ENCODE data around the gene RIMS1. TPM values are rescaled to one million over a fixed set of nuclear protein-coding genes. Genes with fewer than 3 reads are reported as not detected.

The RIMS1 gene
- total RNA-seq, 1 experiment from 2014 or later: 0.51 TPM

- POLR2A ChIA-PET (ENCODE audit: unreplicated experiment): no interaction called here
Measured at GRCh38 chr6:72182337-72183246, 296.2 kb downstream of the RIMS1 start.

GRCh38 chr6:72203983-72204382 is 317.6 kb downstream of the RIMS1 start:
- BruUV-seq (replicated peaks): no TSS peak
- ChIA-PET CTCF (no interaction called here), POLR2A (ENCODE audit: unreplicated experiment) (no interaction called here)
- no peak overlapping the region for H2AFZ ChIP-seq (ENCODE audit: low read length)
- H3K4me2 ChIP-seq (ENCODE audit: low read length): no peak overlapping the region
- intact Hi-C loops (cut with micrococcal nuclease): no loop called here
- no peaks in the 10 kb centered on the region for H3K9me3 ChIP-seq (ENCODE audit: low read length)
- H3K9ac ChIP-seq (ENCODE audit: low read length): no peak overlapping the region
- ATAC-seq: no peak
- H3K4me3 ChIP-seq (ENCODE audit: low read length): no peak overlapping the region
- TF ChIP-seq EZH2phosphoT487 (IDR thresholded peaks at IDR 0.05; ENCODE audit: borderline replicate concordance, low read length): no peak
- TF ChIP-seq EZH2 (IDR thresholded peaks at IDR 0.05; ENCODE audit: low read length, unreplicated experiment): no peak
- TF ChIP-seq, protein P1, sequence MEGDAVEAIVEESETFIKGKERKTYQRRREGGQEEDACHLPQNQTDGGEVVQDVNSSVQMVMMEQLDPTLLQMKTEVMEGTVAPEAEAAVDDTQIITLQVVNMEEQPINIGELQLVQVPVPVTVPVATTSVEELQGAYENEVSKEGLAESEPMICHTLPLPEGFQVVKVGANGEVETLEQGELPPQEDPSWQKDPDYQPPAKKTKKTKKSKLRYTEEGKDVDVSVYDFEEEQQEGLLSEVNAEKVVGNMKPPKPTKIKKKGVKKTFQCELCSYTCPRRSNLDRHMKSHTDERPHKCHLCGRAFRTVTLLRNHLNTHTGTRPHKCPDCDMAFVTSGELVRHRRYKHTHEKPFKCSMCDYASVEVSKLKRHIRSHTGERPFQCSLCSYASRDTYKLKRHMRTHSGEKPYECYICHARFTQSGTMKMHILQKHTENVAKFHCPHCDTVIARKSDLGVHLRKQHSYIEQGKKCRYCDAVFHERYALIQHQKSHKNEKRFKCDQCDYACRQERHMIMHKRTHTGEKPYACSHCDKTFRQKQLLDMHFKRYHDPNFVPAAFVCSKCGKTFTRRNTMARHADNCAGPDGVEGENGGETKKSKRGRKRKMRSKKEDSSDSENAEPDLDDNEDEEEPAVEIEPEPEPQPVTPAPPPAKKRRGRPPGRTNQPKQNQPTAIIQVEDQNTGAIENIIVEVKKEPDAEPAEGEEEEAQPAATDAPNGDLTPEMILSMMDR (conservative IDR thresholded peaks at IDR 0.05; ENCODE audit: low read depth, low read length): no peak
- H4K20me1 ChIP-seq (ENCODE audit: low read length): no peaks in the 10 kb centered on the region
- no peaks in the 10 kb centered on the region for H3K4me1 ChIP-seq (ENCODE audit: insufficient read depth, low read length)
- H3K27ac ChIP-seq (ENCODE audit: low read length): no peak overlapping the region
- 0 out of 2 replicates have a peak, but pooled peaks cover 3% of the 10 kb centered on the region for H3K27me3 ChIP-seq (ENCODE audit: low read length)
- no peaks in the 10 kb centered on the region for H3K9me2 ChIP-seq (replicated peaks; ENCODE audit: low read length)
- DNase-seq: no peak
- no peaks in the 10 kb centered on the region for H3K79me2 ChIP-seq (ENCODE audit: low read length)
- H3F3A ChIP-seq (ENCODE audit: low read length, unreplicated experiment): no peaks in the 10 kb centered on the region
- no peaks in the 10 kb centered on the region for H3K36me3 ChIP-seq (ENCODE audit: low read depth, low read length)

More at GRCh38 chr6:72182337-72183246, 296.2 kb downstream of the RIMS1 start:
- TF ChIP-seq, protein P1 (conservative IDR thresholded peaks at IDR 0.05; ENCODE audit: low read depth, low read length): no peak
- TF ChIP-seq EZH2 (IDR thresholded peaks at IDR 0.05; ENCODE audit: low read length, unreplicated experiment) (no peak), EZH2phosphoT487 (IDR thresholded peaks at IDR 0.05; ENCODE audit: borderline replicate concordance, low read length) (no peak)
- H2AFZ ChIP-seq (ENCODE audit: low read length): peak overlapping the region; percentile 87
- intact Hi-C loops (cut with micrococcal nuclease): no loop called here
- no peaks in the 10 kb centered on the region for H3F3A ChIP-seq (ENCODE audit: low read length, unreplicated experiment)
- ATAC-seq: peak; percentile 88
- H3K79me2 ChIP-seq (ENCODE audit: low read length): no peaks in the 10 kb centered on the region
- no peaks in the 10 kb centered on the region for H3K36me3 ChIP-seq (ENCODE audit: low read depth, low read length)
- peaks cover 12% of the 10 kb centered on the region for H3K27me3 ChIP-seq (ENCODE audit: low read length)
- no peak overlapping the region for H3K27ac ChIP-seq (ENCODE audit: low read length)
- peak overlapping the region; percentile 93 for H3K4me2 ChIP-seq (ENCODE audit: low read length)
- H3K9me2 ChIP-seq (replicated peaks; ENCODE audit: low read length): no peaks in the 10 kb centered on the region
- CTCF ChIA-PET: no interaction called here
- DNase-seq: peak; percentile 66
- no TSS peak for BruUV-seq (replicated peaks)
- H3K4me3 ChIP-seq (ENCODE audit: low read length): peak overlapping the region; percentile 70
- no peaks in the 10 kb centered on the region for H3K9me3 ChIP-seq (ENCODE audit: low read length)
- H3K4me1 ChIP-seq (ENCODE audit: insufficient read depth, low read length): peaks cover 6% of the 10 kb centered on the region; the same call in 1 of the 2 replicates
- peak overlapping the region; percentile 43; the same call in 1 of the 2 replicates for H3K9ac ChIP-seq (ENCODE audit: low read length)
- no peaks in the 10 kb centered on the region for H4K20me1 ChIP-seq (ENCODE audit: low read length)

DNA sequence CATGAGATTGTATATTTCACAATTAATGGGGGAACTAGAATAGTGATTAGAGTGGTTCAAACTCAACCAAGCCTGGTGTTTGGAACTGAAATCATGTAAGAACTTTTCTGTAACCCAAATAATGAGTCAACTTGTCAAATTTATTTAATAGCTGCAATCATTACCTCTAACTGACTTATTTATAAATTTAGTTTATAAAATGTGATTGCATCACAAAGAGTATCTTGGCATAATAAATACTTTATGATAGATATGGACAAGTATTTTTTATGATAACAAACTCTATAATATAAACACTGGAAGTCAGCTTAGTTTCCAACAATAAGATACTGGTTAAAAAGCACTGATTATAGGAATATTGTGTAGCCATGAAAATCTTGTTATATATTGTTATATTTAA is 319.1 kb downstream of the RIMS1 start:
- no peak for ATAC-seq
- no TSS peak for BruUV-seq (replicated peaks)
- no peaks in the 10 kb centered on the region for H3K36me3 ChIP-seq (ENCODE audit: low read depth, low read length)

More for the DNA sequence above, 319.1 kb downstream of the RIMS1 start:
- H3K4me1 ChIP-seq (ENCODE audit: insufficient read depth, low read length): no peaks in the 10 kb centered on the region
- POLR2A ChIA-PET (ENCODE audit: unreplicated experiment): no interaction called here
- intact Hi-C loops (cut with micrococcal nuclease): no loop called here
- H3K79me2 ChIP-seq (ENCODE audit: low read length): no peaks in the 10 kb centered on the region
- no peak for TF ChIP-seq EZH2 (IDR thresholded peaks at IDR 0.05; ENCODE audit: low read length, unreplicated experiment)
- TF ChIP-seq EZH2phosphoT487 (IDR thresholded peaks at IDR 0.05; ENCODE audit: borderline replicate concordance, low read length): no peak
- TF ChIP-seq, protein P1 (conservative IDR thresholded peaks at IDR 0.05; ENCODE audit: low read depth, low read length): no peak
- H3K4me2 ChIP-seq (ENCODE audit: low read length): no peak overlapping the region
- H3K9me2 ChIP-seq (replicated peaks; ENCODE audit: low read length): no peaks in the 10 kb centered on the region
- no peaks in the 10 kb centered on the region for H3F3A ChIP-seq (ENCODE audit: low read length, unreplicated experiment)
- H4K20me1 ChIP-seq (ENCODE audit: low read length): no peaks in the 10 kb centered on the region
- CTCF ChIA-PET: no interaction called here
- H3K4me3 ChIP-seq (ENCODE audit: low read length): no peak overlapping the region
- H2AFZ ChIP-seq (ENCODE audit: low read length): no peak overlapping the region
- DNase-seq: no peak
- no peak overlapping the region for H3K9ac ChIP-seq (ENCODE audit: low read length)
- H3K9me3 ChIP-seq (ENCODE audit: low read length): no peaks in the 10 kb centered on the region
- no peak overlapping the region for H3K27ac ChIP-seq (ENCODE audit: low read length)
- H3K27me3 ChIP-seq (ENCODE audit: low read length): 0 out of 2 replicates have a peak, but pooled peaks cover 3% of the 10 kb centered on the region

Measured in PC-3 (cell line).